GM18867 (cell line): ENCODE results near the gene MAD1L1.
"Not testable (repeated sequence)": the region's sequence is repeated elsewhere in the genome, so short reads cannot be mapped to it uniquely, and the experiment has no call there.

Experiments used
- ATAC-seq: cut with Tn5 transposase; IDR thresholded peaks from one replicate; pipeline ENCODE4 v1.9.1; 2021; ENCODE audit warnings: mild to moderate bottlenecking, moderate library complexity; ENCODE audit not compliant: unreplicated experiment

Gene MAD1L1

DNA sequence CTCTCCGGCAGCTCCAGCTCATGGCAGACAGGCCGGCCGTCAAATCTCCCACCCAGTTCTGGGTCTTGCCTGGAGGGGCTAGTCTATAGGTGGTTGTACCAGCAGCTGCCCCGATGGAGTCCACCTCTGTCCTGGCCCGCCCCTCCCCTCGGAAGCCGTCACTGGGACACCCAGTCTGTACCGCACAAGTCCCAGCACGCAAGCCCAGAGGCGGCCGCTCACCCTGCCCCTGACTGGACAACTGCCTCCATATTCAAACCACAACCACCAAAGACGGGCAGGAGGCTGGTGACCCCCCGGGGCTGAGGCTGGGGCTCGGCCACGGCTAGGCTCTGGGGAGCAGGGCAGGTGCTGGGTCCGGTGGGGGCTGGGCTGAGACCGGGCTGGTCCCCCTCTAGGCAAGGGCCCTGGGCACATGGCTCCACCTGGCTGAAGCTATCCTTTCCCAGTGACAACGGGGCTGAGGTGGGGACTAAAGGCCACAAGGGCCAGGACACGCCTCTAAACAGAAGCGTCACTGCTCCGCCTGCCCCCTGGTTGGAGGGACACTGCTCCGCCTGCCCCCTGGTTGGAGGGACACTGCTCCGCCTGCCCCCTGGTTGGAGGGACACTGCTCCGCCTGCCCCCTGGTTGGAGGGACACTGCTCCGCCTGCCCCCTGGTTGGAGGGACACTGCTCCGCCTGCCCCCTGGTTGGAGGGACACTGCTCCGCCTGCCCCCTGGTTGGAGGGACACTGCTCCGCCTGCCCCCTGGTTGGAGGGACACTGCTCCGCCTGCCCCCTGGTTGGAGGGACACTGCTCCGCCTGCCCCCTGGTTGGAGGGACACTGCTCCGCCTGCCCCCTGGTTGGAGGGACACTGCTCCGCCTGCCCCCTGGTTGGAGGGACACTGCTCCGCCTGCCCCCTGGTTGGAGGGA is 371.6 kb downstream of the MAD1L1 start:
- ATAC-seq: not testable (repeated sequence)

DNA sequence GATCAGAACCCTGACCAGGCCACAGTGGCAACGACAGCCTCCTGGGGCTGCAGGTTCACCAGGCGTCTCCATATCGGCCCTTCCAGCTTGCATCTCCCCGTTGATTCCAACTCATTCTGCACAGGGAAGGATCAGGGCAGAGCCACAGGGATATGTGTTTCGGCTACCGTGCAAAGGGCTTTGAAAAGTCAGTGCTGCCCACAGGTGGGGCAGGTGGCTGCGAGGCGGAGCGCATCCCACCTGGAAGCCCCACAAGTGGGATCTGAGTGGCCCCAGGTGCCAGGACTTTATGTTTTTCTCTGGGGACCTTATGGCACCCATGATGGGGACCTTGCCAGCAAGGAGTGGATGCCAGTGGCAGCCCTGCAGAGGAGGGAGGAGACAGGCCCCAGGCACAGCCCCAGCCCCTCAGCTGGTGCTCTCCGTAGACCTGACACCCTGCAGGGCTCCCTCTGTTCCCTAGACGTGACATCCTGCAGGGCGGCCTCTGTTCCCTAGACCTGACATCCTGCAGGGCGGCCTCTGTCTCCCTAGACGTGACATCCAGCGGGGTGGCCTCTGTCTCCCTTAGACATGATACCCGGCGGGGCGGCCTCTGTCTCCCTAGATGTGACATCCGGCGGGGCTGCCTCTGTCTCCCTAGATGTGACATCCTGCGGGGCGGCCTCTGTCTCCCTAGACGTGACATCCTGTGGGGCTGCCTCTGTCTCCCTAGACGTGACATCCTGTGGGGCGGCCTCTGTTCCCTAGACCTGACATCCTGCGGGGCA is 373.3 kb downstream of the MAD1L1 start:
- no peak for ATAC-seq

GRCh38 chr7:1858435-1859265 is 374.1 kb downstream of the MAD1L1 start:
- ATAC-seq: no peak

- no peak for ATAC-seq
Observed at GRCh38 chr7:1857487-1858421, 375.0 kb downstream of the MAD1L1 start.

- no peak for ATAC-seq
Observed at GRCh38 chr7:1856888-1857441, 375.8 kb downstream of the MAD1L1 start.

DNA sequence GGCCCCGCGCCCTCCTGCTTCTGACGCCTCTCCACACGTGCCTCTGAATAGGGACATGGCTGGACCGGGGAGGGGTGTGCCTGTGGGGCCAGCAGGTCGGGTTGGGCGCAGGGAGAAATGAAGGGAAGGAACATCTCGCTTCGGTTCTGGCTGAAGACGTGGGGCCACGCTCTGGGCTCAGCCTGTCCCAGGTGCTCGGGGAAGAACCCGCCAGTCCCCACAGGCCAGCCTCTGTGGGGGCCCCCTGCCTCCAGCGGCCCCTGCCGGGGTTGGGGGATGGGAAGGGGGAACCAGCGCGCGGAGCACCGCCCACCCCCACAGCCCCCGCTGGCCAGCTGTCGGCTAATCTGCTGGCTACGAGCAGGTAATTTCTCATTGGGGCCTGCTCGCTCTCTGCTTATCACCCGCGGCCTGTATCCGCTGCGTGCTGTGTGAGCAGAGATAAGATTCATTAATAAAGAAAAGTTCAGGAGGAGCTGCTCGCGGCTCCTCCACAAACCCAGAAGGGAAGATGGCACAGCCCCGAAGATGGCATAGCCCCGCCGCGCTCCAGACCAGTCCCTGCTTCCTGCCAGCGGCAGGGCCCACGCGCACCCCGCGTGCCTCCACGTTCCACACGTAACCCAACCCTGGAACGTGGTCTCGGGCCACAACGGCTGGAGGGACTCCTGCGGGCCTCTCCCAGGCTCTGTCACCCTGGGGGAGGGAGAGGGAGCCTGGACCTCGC is 376.4 kb downstream of the MAD1L1 start:
- no peak for ATAC-seq

GRCh38 chr7:1855725-1856160 is 377.0 kb downstream of the MAD1L1 start:
- ATAC-seq: no peak

- no peak for ATAC-seq
Observed at GRCh38 chr7:1854866-1855724, 377.6 kb downstream of the MAD1L1 start.

DNA sequence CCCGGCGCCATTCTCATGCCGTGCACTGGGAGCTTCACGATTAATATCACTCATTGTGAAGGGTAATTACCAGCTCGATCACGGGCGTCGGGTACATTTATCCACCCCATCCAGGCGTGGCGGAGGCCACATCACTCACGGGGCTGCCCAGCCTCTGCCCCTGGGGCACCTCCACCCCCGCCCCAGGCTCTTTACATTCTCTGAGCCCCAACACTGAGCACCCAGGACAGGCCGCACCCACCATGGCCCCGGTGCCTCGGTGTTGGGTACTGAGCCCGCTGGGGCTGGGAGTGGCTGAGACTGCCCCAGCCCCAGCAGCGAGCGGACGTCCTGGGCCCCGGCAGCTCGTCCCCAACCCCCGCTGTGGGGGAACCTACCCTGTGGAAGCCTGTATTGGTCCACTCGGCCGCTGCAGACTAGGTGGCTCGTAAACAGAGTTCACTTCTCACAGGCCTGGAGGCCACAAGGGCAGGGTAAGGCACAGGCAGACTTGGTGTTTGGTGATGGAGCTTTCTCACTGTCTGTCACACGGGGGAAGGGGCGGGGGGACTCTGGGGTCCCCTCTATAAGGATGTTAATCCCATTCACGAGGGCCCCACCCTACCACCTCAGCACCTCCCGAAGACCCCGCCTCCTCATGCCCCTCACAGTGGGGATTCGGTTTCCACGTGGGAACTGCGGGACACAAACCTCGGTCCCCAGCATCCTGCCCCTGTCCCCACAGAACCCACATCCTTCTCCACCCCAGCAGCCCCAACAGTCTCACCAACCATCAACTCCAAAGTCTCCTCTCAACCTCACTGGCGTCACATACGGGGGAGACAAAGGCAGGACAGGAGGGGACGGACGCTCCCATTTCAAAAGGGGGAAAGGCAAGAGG is 378.5 kb downstream of the MAD1L1 start:
- ATAC-seq: no peak

DNA sequence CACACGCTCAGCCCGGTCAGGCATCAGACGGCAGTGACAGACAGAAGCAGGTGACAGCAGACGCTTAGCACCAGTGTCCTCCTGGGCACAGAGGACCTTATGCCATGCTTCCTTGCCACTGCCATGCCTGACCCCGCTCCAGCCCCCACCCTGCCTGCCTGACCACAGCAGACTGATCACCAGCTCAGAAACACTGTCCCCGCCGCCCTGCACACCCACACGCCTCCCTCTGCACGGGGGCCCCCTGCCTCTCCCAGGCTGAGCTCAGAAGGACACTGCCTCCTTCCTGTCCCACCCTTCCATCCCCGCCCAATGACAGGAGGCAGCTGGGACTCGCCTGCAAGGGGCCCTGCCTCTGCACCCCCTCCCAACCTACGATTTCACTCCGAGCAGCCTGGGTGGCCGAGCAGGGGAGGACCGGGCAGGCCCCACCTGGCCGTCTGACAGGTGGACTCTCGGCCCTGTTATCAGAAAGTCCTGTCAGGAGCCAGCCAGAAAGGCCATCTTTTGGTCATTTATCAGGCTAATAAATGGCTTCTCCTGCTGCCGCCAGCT is 379.2 kb downstream of the MAD1L1 start:
- ATAC-seq: no peak

DNA sequence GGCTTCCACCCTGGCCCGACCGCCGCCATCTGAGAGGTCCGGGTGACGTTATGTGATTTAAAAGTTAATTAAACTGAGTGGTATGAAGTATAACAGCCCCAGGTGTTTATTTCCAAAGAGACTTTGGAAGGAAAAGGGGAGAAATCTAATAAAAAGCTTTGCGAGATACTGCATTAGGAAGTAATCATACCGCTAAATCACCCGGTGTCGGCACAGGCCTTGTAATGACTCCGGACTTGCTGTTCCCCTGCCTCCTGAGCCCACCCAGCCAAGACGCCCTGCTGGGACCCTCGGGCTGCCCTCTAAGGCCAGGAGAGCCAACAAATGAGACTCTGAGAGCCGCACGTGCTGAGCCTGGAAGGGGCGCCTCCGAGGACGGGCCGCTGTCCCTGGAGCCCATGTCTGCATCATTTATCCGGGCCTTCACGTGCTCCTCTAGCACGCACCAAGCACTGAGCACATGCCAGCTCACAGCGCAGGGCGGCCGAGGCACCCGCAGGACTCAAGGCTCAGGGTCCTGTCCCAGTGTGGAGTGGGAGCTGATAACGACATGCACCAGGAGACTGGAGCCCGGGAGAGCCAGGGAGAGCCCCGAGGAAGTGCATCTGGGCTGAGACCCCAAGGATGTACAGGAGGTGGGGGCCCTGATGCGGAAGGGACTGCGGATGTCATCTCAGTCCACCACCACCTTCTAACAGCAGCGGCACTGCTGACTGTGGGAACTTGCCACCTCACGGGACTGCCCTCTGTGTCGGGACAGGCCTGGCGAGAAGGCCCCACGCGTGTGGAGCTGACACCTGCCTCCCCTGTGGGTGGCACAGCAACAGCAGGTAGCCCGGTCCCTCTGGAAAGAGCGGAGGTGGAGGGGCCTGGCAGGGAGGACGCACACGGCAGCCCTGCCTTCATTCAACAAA is 380.0 kb downstream of the MAD1L1 start:
- ATAC-seq: no peak

GRCh38 chr7:1851721-1852516 is 380.8 kb downstream of the MAD1L1 start:
- ATAC-seq: no peak

DNA sequence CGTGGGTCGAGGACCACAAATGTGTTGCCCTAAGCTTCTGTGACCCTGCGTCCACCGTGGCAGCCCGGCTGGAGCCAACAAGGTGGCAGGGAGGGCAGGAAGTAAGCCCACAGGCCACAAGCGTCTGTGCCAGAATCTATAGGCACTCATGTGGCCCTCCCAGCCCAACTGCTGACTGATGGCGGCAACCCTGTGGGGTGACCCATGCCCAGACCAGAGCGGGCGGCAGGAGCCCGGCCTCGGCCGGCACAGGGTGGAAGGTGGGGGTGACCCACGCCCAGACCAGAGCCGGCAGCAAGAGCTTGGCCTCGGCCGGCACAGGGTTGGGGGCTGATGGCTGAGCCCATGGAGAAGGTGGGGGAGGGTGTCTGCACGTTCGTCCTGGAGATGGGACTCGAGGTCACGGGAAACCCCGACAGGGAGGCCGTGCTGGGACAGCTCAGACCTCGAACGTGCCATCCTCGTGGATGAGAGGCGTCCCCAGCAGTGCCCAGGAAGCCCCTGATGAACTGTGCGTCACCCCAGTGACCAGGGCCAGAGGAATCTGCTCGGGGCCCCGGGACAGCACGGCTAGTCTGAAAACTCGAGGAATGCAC is 381.7 kb downstream of the MAD1L1 start:
- no peak for ATAC-seq

GRCh38 chr7:1850111-1850975 is 382.4 kb downstream of the MAD1L1 start:
- no peak for ATAC-seq
